ENCODE results near the gene CBLN3.

CBLN3 gene

GRCh38 chr14:24378327-24378726, 51.1 kb downstream of the CBLN3 start:
- H3K36me3 ChIP-seq (ENCODE audit: insufficient read depth, low read length) = peaks cover 8% of the 10 kb centered on the region; the same call in 1 of the 2 replicates
- no peak overlapping the region for H2AFZ ChIP-seq (ENCODE audit: low read length, unreplicated experiment)
- no peaks in the 10 kb centered on the region for H3K4me1 ChIP-seq (ENCODE audit: control insufficient read depth, insufficient read depth, low read length, unreplicated experiment)
- H3K79me2 ChIP-seq (ENCODE audit: control insufficient read depth, insufficient read depth, low read length, unreplicated experiment) = no peaks in the 10 kb centered on the region
- no peaks in the 10 kb centered on the region for H3K27me3 ChIP-seq (ENCODE audit: insufficient read depth, low read length)
- H3K27ac ChIP-seq (ENCODE audit: low read depth, low read length) = no peak overlapping the region
- H3K4me3 ChIP-seq (ENCODE audit: low read depth, low read length) = no peak overlapping the region

GRCh38 chr14:24377657-24378056, 51.8 kb downstream of the CBLN3 start:
- Histone ChIP-seq H3K27me3 (ENCODE audit: insufficient read depth, low read length) (no peaks in the 10 kb centered on the region), H3K79me2 (ENCODE audit: control insufficient read depth, insufficient read depth, low read length, unreplicated experiment) (no peaks in the 10 kb centered on the region), H2AFZ (ENCODE audit: low read length, unreplicated experiment) (no peak overlapping the region), H3K36me3 (ENCODE audit: insufficient read depth, low read length) (peaks cover 8% of the 10 kb centered on the region; the same call in 1 of the 2 replicates), H3K4me1 (ENCODE audit: control insufficient read depth, insufficient read depth, low read length, unreplicated experiment) (peaks cover 5% of the 10 kb centered on the region), H3K27ac (ENCODE audit: low read depth, low read length) (no peak overlapping the region), H3K4me3 (ENCODE audit: low read depth, low read length) (no peak overlapping the region)

GRCh38 chr14:24377126-24377525, 52.3 kb downstream of the CBLN3 start:
- no peaks in the 10 kb centered on the region for H3K79me2 ChIP-seq (ENCODE audit: control insufficient read depth, insufficient read depth, low read length, unreplicated experiment)
- H3K4me3 ChIP-seq (ENCODE audit: low read depth, low read length) = no peak overlapping the region
- no peaks in the 10 kb centered on the region for H3K27me3 ChIP-seq (ENCODE audit: insufficient read depth, low read length)
- peaks cover 8% of the 10 kb centered on the region; the same call in 1 of the 2 replicates for H3K36me3 ChIP-seq (ENCODE audit: insufficient read depth, low read length)
- H3K4me1 ChIP-seq (ENCODE audit: control insufficient read depth, insufficient read depth, low read length, unreplicated experiment) = peaks cover 10% of the 10 kb centered on the region
- H2AFZ ChIP-seq (ENCODE audit: low read length, unreplicated experiment) = no peak overlapping the region
- no peak overlapping the region for H3K27ac ChIP-seq (ENCODE audit: low read depth, low read length)
